NCI-H2029 (cell line): ENCODE data around the gene TTC34.

ENCODE experiments used
- DNase-seq: peaks from one replicate; lab custom pipeline; 2025; lab: John Stamatoyannopoulos, UW

The TTC34 gene

DNA sequence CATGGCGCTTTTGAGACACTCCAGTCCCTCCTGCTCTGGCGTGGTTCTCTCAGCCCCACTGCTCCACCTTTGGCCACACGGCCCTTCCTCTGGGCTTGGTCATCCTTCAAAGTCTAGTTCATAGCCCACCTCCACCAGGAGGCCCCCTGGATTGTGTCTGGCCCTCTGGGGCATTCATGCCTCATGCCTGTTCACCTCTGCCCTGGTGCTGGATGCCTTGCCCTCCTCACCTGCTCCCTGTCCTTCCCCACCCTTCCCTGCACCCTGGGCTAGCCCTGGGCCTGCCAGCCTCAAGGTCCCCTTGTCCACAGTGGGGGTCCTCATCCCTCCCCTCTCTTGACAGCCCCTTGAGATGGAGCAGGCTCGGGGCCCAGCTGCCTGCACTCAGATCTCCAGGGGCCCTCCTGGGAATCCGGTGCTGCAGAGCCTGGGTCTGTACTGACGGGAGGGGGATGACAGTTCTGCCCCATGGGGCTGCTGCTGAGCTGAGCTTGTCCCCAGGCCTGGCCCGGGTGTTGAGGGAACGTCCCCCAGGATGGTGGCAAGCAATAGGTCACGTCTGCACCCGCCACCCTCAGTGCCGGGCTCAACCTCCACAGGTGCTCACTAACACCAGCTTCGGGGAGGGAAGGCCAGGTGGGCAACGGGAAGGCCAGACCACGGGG is 196.5 kb downstream of the TTC34 start:
- no peak for DNase-seq

DNA sequence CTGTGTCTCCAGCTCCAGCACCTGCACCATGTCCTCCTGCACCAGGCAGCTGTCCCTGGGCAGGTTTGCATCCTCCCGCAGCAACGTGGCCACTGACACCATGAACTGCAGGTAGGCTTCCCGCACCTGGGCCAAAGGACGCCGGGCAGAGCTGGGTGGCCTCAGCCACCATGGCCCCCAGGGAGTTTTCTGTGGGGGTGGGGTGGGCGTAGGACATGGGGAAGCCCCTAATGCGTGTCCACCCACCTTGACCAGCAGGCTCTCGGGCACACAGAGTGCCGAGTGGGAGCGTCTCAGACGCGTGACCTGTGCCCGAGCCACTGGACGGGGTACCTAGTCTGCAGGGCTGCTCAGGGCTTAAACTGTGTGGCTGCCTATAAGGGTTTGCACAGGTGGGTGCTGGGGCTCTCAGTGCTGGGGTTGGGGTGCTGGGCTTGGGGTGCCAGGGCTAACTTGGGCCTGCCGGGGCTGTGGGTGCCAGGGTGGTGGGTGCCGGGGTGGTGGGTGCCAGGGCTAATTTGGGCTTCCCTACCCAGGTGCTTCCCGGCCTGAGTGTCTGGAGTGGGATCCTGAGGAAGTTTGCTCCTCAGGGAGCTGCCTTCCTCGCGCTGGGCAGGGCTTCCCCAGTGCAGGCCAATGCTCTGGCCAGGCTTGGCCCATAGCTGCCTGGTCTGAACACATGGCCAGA is 197.2 kb downstream of the TTC34 start:
- DNase-seq, result no peak

DNA sequence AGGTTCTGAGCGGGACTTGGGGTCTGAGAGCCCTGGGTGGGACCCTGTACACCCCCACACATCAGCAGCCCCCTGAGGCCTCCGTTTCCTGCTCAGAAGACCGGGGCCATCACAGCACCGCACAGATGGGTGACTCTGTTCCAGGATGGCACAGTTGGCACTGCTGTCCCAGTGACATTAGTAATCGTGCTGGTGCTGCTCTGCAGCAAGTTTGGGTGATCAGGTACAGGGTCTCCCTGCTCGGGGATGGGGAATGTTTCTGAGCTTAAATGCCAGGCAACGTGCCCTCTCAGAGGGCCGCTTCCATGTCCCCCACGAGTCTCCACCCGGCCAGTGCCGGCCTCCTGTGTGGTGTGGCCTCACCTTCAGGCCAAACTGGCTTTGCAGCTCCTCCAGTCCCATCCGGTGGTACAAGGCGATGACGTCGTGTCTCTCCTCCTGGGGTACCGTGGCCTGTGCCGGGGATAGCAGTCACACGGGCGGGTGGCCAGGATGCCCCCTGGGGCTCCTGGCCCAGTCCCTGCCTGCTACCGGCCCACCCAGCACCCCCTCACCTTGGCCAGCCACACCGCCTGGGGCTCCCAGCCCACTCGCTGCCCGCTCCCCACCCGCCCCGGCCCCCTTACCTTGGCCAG is 197.9 kb downstream of the TTC34 start:
- no peak for DNase-seq

DNA sequence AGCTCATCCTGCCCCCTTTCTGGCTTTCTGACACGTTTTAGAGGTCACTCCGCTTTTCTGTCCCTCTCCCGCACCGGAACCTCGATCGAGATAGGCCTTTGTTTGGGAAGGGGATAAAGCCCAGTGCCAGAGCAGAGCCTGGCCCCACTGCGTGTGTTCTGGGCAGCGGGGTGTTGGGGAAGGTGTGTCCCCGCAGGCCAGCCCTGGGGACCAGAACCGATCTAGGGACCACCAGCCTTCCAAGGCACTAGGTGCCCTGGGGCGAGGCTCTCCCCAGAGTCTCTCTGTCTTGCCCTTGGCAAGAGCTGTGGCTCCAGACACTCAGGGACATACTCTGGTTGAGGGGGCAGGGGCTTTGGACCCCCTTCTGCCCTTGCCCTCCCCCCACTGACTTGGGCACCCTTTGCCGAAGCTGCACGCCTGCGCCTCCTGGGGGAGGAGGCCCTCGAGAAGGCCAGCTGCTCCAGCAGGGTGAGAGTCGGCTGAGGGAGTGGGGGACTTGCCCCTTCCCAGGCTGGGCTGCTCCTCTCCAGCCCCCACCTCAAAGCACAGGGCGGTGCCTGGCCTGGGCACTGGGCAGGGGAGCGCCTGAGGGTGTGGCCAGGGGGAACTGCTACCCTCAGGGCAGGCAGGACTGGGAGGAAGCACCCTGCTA is 198.5 kb downstream of the TTC34 start:
- no peak for DNase-seq

DNA sequence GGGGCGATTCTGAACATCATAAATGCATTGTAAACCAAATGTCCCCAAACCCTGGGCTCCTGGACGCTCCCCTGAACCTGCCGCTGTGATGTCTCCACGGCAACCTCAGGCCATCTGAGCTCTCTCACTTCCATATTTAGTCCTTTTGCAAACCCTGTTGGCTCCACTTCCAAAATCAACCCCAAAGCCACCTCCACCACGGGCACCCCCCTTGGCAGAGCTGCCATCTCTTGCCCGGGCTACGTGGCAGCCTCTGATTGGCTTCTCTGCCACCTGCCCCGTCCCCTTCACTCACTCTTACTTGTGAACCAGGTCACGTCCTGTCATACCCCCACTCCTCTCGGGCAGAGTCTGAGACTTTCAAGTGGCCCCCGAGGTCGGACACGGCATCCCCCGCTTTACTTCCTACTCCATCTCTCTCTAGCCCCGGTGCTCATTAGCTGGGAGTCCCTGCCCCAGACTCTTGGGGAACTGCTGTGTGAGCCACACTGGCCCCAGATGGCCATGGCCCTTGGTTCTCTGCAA is 199.1 kb downstream of the TTC34 start:
- no peak for DNase-seq

DNA sequence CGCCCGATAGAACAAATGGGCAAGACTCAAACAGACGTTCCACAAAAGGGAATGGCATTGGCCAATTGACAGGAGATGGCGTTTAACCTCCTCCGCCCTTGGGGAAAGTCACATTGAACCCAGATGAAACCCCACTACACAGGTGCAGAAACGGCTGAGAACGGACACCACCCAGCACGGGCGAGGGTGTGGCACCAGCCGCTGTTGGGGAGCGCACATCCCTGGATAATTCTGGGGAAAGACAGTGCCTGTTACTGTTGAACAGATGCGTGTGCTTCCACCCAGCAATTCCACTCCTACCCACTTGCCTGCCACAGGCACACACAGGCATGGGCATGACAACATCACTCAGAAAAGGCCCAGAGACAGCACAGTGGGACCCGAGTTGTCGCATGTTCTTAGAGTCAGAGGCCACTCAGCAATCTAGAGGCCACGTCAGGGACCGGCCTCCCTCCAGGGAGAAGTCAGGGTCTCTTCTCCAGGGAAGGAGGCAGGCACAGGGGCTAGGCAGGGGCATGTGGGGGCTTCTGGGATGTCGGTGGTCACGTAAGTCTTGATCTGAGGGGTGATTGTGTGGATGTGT is 199.7 kb downstream of the TTC34 start:
- DNase-seq, result no peak

DNA sequence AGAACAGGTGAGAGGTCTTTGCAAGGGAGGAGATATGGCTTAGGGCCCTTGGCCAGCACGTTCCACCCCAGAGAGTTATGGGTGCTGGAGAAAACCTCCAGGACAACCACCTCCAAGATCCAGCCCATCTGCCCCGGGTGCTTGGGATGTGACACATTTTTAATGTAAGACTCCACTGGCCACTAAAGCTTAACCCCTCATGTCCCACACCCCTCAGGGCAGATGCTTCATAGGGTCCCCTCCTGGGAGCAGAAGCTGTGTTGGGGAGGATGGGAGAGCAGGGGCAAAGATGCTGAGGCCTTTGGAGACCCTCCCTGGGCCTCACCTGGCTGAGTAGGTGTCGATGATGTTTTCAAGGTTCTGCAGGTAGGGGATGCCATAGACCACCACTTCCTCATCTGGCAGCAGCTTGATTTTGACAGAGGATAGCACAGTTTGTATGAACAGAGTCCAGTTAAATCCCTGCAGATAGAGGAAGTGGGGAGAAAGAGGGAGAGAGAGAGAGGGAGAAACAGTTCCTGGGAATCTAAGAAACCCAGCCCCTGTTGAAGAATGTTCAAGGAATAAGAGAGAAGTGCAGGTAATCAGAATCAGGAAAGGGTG is 203.1 kb downstream of the TTC34 start:
- no peak for DNase-seq

DNA sequence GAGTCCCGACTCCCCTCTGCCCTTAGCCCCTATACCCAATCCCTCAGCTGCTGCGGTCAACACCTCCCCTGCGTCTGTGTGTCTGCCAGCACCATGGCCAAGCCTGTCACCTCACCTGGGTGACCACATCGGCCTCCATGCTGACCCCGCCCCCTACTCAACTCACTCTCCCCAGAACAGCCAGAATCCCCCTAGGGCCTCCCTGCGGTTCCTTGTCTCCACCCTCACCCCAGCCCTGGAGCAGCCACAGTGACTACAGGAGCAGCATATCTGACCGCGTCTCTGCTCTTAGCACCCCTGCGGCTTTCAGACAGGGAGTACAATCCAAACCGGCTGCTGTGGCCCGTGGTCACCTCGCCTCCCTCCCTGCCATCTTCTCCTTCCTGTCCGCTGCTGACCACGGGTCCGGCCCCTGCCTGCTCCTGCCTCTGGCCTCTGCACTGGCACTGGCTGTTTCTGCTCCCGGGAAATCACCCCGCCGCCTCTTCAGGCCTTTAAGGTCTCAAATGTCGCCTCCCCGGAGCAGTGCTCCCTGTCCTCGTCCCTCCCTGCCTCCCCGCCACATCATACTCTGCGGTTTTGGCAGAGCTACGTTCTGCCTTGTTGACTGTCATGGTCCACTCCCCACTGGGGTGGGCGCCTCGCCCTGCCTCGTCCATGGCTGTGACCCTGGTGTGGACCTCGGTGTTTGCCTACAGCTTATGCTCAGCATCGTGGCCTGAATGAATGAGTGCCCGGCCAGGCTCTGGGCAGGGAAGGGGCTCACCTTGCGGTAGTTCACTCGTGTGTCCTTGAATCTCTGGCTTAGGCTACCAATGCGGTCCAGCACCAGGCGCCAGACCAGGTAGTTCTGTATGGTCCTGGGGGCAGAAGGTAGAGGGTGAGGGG is 203.8 kb downstream of the TTC34 start:
- no peak for DNase-seq

DNA sequence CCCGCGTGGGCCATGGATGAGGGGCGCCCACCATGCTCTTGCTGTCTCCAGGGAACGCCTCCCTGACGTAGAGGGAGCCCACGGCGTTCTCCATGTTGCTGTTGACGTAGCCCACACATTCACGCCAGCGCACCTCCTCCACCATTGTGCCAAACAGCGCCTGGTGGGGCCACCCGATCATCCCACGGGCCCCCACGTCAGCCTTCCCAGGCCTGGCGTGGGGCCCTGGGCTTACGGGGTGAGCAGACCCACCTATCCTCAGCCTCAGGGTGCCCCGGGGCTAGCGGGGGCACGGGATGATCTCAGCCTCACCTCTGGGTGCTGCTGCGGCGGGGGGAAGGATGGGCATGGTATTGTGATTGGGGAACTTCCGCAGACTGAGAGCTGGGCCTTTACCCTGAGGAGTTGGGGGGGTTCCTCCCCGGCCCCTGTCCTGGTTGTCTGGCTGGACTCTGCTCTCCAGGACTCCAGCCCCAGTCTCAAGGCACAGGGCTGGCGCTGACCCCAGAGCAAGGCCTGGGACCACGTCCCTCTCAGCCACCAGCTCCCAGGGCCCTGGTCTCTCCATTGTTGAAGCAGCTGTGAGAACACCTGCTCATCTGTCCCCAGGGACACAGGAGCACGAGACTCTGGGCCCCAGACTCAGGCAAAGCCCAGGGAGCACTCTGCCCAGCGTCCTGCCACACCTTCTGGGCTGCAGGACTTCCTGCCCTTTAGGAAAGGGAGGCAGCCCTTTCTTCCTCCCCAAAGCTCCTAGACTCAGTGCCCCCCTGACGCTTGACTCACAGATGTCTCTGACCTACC is 204.8 kb downstream of the TTC34 start:
- DNase-seq, result no peak

DNA sequence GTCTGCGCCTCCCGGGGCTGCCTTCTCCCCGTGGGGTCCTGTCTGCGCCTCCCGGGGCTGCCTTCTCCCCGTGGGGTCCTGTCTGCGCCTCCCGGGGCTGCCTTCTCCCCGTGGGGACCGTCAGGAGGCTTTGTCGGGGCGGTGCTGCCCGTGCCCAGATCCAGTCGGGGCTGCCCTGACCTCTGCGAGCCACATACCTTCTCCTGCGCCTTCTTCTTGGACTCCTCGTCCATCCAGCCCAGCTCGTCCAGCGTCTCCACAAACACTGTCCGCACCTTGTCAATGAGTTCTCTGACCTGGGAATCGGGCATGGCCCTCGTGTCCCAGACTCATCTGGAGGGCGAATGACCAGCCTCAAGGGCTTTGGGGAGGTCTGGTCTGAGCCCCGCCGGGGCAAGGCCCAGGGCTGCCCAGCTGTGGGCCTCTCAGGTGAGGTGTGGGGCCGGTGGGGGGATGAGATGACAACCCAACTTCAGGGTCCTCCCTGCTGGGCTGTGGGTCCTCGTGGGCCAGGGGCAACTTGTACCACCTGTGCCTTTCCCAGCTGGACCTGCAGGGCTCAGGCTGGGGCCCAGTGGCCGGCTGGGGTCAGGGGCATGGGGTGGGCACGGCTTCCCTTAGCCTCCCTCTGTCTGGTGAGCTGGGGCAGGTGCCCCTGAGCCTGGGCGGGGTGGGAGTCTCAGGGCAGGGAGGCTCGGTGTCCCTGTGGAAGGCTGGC is 205.5 kb downstream of the TTC34 start:
- DNase-seq, result no peak

DNA sequence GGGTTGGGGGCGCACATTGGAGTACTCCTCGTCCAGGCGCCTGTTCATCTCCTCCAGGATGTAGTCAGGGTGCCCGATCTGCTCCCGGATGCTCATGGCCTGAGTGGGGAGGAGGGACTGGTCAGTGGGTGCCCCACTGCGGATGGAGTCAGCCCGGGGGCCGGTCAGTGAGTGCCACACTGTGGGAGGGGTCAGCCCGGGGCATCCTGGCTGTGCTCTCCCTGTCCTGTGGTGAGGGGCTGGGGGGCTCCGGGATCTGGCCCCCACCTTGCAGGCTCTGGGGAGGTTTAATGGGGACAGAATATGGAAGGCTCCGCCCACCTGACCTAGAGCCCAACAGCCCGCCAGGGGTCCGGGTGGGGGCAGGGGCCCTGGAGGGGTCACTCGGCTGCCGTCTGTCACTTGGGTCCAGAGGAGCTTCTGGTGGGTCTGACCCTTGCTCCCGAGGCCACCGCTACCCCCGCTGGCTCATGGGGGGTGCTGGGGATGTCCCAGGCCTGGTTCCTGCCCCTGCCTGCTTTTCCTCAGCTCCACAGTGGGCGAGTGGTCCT is 206.2 kb downstream of the TTC34 start:
- no peak for DNase-seq

DNA sequence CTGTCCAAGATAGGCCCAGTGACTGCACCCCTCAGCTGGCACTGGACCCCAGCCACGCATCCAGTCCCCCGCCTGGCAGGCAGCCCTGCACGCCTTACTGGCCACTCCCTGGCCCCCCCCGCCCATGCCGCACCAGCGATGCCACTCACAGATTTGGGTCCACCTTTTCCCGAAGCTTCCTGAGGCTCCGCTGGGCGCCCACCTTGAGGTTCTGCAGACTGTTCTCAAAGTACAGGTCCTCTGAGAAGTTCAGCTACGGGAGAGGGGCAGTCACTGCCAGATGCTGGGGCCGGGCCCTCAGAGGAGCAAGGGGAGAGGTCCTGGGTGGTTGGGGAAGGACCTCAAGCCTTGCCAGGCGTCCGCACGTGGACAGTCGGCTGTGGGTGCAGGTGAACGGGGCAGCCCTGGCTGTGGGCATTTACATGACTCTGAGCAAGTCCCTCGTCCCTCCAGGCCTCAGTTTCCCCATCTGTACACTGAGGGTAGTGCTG is 206.8 kb downstream of the TTC34 start:
- DNase-seq, result no peak

DNA sequence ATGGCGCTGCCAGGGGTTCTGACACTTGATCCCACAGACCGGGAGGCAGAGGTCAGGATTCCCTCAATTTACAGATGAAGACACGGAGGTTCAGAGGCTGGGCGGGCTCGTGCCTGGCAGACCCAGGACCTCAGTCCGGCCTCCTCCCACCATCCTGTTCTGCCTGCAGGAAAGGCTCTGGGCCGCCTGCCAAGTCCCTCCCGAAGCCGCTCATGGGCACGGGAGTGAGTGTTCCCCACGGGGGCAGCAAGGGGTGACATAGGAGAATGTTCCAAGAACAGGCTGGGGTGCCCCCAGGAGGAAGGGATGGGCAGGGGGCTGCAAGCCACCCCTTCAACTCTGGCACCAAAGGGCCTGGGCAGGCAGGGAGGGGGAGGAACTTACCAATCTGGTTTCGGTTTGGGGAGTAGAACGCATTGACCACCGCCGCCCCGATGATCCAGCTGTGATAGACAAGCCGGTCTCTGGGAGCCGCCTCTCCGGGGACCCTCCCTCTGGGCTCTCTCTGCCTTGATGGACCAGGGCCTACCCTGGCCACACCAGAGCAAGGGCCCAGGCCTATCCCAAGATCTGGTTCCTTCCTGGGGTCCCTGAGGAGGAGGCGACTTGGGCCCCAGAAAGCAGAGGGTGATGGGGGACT is 207.4 kb downstream of the TTC34 start:
- peak; percentile 15 for DNase-seq

DNA sequence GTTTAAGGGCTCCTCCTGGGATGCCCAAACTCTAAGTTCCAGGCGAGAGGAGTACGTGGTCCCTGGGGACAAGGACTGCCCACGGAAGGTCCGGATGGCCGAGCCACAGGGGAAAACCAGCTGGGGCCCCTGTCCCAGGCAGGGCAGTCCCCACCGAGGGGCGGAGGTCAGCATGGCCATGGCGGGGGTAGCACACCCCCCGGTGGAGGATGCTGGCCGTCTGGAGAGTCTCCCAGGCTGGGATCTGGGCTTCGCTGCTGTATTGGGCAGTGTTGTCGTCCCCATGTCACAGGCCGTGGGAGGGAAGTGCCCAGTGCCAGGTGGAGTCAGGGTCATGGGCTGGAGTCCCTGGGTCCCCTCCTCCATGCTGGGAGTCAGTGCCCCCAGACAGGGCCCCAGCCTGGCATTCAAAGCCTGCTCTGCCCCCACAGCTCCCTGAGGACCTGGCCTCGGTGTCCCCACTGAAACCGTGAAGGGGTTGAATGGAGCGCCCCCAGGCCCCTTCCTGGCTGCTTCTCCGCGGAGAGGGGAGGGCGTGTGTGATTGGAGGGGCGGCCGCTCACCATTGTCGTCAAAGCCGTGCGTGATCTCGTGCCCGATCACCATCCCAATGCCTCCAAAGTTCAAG is 208.1 kb downstream of the TTC34 start:
- no peak for DNase-seq

DNA sequence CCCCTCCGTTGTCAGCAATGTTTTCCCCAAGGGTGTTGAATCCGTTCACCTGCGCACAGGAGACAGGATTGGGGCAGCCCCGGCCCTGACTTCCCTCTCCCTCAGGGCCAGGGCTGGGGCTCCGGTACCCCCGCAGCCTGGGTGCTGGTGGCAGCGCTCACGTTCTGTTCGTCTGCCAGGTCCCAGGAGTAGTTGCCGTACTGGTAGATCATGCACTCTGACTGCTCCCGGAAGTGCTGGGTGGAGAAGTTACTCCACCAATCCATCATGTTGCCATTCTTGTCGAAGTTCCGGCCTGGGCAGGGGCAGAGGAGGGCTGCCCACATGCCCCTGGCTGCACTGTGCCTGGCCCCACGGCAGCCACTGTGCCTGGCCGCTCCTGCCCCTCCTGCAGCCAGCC is 208.8 kb downstream of the TTC34 start:
- DNase-seq, result no peak

DNA sequence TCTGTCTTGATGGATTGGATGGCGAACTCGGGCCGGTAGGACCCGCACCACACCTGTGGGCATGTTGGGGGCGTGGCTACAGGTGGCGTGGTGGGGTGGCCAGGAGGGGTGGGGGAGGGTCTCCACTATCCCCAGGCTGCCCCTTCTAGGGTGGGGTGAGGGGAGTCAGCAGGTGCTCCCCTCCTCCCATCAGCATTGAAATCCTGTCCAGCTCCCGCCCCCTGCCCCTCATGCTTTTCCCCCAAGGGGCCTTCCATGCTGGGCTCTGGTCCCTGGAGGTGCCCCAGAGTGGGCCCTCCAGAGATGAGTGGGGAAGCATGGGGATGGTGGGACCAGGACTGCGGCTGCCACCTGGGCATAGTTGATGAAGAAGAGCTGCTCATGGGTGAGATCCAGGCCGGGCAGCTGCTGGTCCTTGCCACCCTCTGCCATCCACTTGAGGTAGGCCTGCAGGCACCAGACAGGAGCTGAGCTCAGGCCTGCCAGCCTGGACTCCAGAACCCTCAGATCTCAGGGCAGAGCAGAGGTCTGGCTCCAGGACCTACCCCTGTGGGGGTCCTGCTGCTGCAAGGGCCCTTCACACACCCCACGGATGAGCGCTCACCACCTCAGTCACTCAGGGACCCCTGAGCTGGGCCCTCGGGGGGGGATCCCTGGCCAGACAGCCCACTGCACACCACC is 209.8 kb downstream of the TTC34 start:
- DNase-seq, result no peak

DNA sequence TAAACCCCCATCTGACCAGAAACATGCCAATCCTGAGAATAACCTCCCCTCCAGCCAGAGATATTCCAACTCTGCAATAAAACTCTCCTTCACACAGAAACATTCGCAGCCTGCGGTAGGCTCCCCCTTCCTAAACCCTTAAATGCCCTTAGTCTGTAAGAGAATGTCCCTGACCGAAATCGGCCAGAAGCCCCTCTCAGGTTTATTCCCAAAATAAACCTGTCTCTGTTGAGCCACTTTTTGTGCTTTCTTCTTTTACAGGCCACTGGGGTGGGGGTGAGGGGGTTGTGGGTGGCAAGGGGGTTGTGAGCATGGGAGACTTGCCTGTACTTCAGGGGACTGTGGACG is 210.3 kb downstream of the TTC34 start:
- DNase-seq, result no peak
